C4-2B (cell line): ENCODE results near the gene MRPL44.

Experiments used
- CTCF ChIP-seq: fragments of 450-650 bp; conservative IDR thresholded peaks from 2 replicates; pipeline ENCODE4 v1.5.1; 2017; ENCODE audit warnings: mild to moderate bottlenecking
- ZFX ChIP-seq: fragments of 450-650 bp; IDR thresholded peaks from 2 replicates; pipeline ENCODE4 v1.6.1; 2017

DNA sequence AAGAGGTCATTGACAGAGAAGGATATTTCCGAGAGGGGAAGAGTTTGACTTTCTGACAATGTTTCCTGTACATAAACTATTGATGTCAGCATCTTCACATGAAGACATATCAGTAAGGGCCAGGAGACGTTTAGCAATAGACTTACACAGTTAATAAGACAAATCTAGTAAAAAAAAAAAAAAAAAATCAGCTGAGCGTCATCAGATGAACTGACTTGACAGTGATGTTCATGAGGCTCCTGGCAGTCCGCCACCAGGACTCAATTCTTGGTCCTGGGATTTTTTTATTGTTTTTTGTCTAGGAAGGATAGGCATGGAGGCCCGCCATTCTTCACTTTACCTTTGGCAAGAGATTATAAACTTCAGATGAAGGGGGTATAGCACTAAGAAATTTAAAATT, 14.5 kb downstream of the MRPL44 start:
- no peak for TF ChIP-seq CTCF
- TF ChIP-seq ZFX: no peak
